Stomach (tissue), 9 donors: ENCODE data around the gene FRAS1. TPM values are rescaled to one million over a fixed set of nuclear protein-coding genes. Genes with fewer than 3 reads are reported as not detected.

Experiments
- DNase-seq, 2 donors: peaks; one replicate each; pipeline versions ENCODE4 v3.0.0 to v3.0.0-alpha.2; 2013 to 2019
- H3K27ac ChIP-seq, 5 donors: fragments of 200-600 bp in 4 of 5; sonication (generic) in 4 of 5; one replicate each; pipeline ENCODE4 v1.5.1; 2013 to 2019; ENCODE audit warnings: mild to moderate bottlenecking in 1 of 5, moderate library complexity in 1 of 5
- H3K27me3 ChIP-seq, 3 donors: fragments of 200-600 bp; sonication (generic); one replicate each; pipeline ENCODE4 v1.5.1; 2017 to 2019; ENCODE audit warnings: mixed run types in 1 of 3
- H3K36me3 ChIP-seq, 4 donors: fragments of 200-600 bp; sonication (generic); 1 replicate in 3 of 4; 2 replicates in 1 of 4; pipeline ENCODE4 v1.5.1; 2016 to 2019
- H3K4me1 ChIP-seq, 4 donors: fragments of 200-600 bp; sonication (generic); one replicate each; pipeline ENCODE4 v1.5.1; 2016 to 2019
- H3K4me3 ChIP-seq, 4 donors: fragments of 200-600 bp; sonication (generic) in 3 of 4; one replicate each; pipeline ENCODE4 v1.5.1; 2016 to 2019; ENCODE audit warnings: mild to moderate bottlenecking in 1 of 4
- H3K9me3 ChIP-seq, 4 donors: fragments of 200-600 bp; sonication (generic); one replicate each; pipeline ENCODE4 v1.5.1; 2016 to 2019
- EP300 ChIP-seq: sonication (generic); formaldehyde crosslinking; IDR thresholded peaks from one replicate; pipeline ENCODE4 v1.6.1; 2017; ENCODE audit warnings: antibody characterized with exemption
- POLR2A ChIP-seq, 4 donors: fragments of 450-650 bp; IDR thresholded peaks; one replicate each; pipeline ENCODE4 v1.6.1; 2016; ENCODE audit warnings: antibody characterized with exemption in 4 of 4, control low read depth in 2 of 4, mild to moderate bottlenecking in 1 of 4, moderate library complexity in 1 of 4
- POLR2AphosphoS5 ChIP-seq, 3 donors: sonication (generic); formaldehyde crosslinking; IDR thresholded peaks; one replicate each; pipeline ENCODE4 v1.6.1; 2016; ENCODE audit warnings: antibody characterized with exemption in 3 of 3
- whole genome bisulfite sequencing, 5 donors: extraction: QIAGEN DNeasy Blood & Tissue Kit in 3 of 5; methylation state at CpG; one replicate each; pipeline versions ENCODE4 v1.1.5 to v1.1.7; 2013 to 2018; 5-methylcytosine and 5-hydroxymethylcytosine counted together
- intact Hi-C: fragments of 100-400 bp; cut with DNase I; formaldehyde crosslinking; loops from one replicate; pipeline ENCODE4 v1.15.1; 2023; ENCODE audit warnings: low total_unique reads
- polyA plus RNA-seq, 3 donors: library from polyadenylated mRNA; stranded (reverse); fragments of 200-250 nt; gene quantifications; one replicate each; pipeline ENCODE4 v1.2.3, GENCODE V29; 2013
- total RNA-seq, 5 donors: library from RNA; depleted of rRNA; stranded (reverse); fragments of >200 nt; gene quantifications; one replicate each; pipeline versions ENCODE4 v1.1.0 to v1.2.3, GENCODE V29; 2014 to 2016
- TF ChIP-seq, protein P1 (sequence below), 7 experiments: fragments of 450-650 bp in 4 of 7; fragments of 200-600 bp in 3 of 7; sonication (generic) in 3 of 7; IDR thresholded peaks; one replicate each; pipeline ENCODE4 v1.5.1; 2016 to 2019; ENCODE audit warnings: antibody characterized with exemption in 7 of 7, control low read depth in 2 of 7, mild to moderate bottlenecking in 1 of 7
- donor health status: healthy with polysubstance abuse.
- donor health status: Bipolar disorder and iron deficiency.
- donor health status: healthy.

Gene FRAS1
- total and polyA plus RNA-seq, 8 donors: under 0.01 to 12.7 (median 2.0) TPM

DNA sequence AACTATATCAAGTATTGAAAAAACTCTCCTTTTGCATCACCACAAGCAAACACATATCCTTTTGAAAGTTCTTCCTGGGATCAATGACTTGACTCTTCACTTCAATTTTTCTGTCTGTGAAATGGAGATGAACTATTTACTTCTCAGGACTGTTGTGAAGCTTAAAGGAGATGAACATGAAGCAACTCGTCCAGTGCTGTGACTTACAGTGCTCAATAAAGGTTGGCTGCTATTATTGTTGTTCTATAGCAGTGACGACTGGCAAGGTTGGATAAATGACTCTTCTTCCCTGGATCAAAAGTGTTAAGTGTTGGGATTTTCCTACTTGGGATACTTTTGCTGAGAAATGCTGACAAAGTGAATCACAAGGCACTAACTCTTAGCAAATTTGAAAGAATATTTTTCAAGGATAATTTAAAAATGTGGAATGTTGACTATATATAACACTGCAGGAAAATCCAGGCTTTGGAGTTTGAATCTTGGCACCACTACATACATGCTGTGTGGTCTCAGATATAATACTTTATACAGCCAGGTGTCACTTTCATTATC is 13.7 kb downstream of the FRAS1 start:
- TF ChIP-seq POLR2AphosphoS5 (IDR thresholded peaks at IDR 0.05) (no peak), EP300 (no peak), POLR2A (IDR thresholded peaks at IDR 0.05) (no peak)
- TF ChIP-seq, protein P1, sequence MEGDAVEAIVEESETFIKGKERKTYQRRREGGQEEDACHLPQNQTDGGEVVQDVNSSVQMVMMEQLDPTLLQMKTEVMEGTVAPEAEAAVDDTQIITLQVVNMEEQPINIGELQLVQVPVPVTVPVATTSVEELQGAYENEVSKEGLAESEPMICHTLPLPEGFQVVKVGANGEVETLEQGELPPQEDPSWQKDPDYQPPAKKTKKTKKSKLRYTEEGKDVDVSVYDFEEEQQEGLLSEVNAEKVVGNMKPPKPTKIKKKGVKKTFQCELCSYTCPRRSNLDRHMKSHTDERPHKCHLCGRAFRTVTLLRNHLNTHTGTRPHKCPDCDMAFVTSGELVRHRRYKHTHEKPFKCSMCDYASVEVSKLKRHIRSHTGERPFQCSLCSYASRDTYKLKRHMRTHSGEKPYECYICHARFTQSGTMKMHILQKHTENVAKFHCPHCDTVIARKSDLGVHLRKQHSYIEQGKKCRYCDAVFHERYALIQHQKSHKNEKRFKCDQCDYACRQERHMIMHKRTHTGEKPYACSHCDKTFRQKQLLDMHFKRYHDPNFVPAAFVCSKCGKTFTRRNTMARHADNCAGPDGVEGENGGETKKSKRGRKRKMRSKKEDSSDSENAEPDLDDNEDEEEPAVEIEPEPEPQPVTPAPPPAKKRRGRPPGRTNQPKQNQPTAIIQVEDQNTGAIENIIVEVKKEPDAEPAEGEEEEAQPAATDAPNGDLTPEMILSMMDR (IDR thresholded peaks at IDR 0.05): no peak
- DNase-seq: no peak
- Histone ChIP-seq H3K27me3 (no peaks in the 10 kb centered on the region), H3K27ac (no peak overlapping the region), H3K4me3 (no peak overlapping the region), H3K4me1 (no peaks in the 10 kb centered on the region), H3K9me3 (no peaks in the 10 kb centered on the region), H3K36me3 (no peaks in the 10 kb centered on the region)
- 73 to 92% (median 80%) methylated on average over 2 of the region's 2 CpGs for WGBS, 5 donors
- intact Hi-C loops: no loop called here

DNA sequence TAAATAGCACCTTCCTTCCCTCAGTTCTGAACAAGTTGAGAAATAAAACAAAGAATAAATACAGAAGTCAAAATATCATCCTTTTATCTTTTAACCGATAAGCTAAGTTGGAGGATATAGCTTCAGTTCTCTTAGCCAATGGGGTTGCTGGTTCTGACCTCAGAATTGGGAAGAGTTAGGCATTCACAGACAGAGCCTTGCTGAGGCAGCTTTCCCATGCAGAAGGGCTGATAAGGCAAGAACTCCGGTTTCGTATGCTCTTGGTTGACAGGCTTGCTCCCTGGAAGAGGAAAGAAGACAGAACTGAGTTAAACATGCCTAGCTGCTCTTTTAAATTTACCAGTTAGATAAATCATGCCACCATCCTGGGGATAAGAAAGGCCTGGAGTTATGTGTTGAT is 17.6 kb downstream of the FRAS1 start:
- Histone ChIP-seq H3K4me3 (no peak overlapping the region), H3K9me3 (no peaks in the 10 kb centered on the region), H3K27ac (no peak overlapping the region), H3K27me3 (no peaks in the 10 kb centered on the region), H3K36me3 (no peaks in the 10 kb centered on the region), H3K4me1 (no peaks in the 10 kb centered on the region)
- intact Hi-C loops: no loop called here
- DNase-seq: no peak
- TF ChIP-seq POLR2AphosphoS5 (IDR thresholded peaks at IDR 0.05) (no peak), POLR2A (IDR thresholded peaks at IDR 0.05) (no peak), EP300 (no peak)
- TF ChIP-seq, protein P1 (IDR thresholded peaks at IDR 0.05): no peak
- 70 to 85% (median 83%) methylated on average over 3 of the region's 3 CpGs for WGBS, 5 donors

DNA sequence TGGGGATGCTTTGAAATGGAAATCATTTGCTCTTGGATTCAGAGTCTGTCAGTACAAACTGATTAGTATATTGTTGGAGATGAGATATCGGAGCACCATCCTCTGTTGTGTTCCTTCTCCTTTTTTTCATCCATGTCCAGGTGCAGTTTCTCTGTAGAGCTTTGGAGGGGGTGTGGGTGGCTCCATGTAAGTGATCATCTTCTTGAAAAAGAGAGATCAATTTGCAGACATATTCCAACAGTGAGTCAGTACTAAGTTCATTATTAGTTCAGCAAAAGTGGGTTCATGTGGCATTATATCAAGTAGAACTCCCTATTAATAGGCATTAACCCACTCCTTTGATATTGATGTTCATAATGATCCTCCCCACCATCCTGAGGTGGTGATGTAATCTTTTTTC is 18.9 kb downstream of the FRAS1 start:
- H3K9me3 ChIP-seq: no peaks in the 10 kb centered on the region
- no peak for TF ChIP-seq POLR2AphosphoS5 (IDR thresholded peaks at IDR 0.05)
- no peak for TF ChIP-seq EP300
- no peak for TF ChIP-seq POLR2A (IDR thresholded peaks at IDR 0.05)
- TF ChIP-seq, protein P1 (IDR thresholded peaks at IDR 0.05): no peak
- H3K4me1 ChIP-seq: no peaks in the 10 kb centered on the region
- H3K4me3 ChIP-seq: no peak overlapping the region
- no peak for DNase-seq
- H3K27me3 ChIP-seq: no peaks in the 10 kb centered on the region
- 92 to 98% (median 96%) methylated on average over 1 of the region's 1 CpG for WGBS, 5 donors
- H3K27ac ChIP-seq: no peak overlapping the region
- intact Hi-C loops: no loop called here
- H3K36me3 ChIP-seq: no peaks in the 10 kb centered on the region

DNA sequence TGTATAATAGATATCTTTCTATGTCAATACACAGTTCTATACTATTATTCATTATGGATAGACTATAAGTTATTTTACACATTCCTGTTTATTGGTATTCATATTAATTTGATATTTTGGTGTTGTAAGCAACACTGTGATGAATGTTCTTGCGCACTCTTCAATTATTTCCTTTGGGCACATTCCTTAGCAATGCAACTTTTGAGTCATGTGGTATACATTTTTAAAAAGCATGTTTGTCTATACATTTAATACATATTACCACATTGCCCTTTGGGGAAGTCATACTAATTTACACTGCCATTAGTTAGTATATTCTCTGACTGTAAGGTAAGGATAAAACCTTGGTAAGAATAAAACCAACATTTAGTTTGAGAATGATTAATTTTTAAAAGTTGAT is 21.0 kb downstream of the FRAS1 start:
- intact Hi-C loops: no loop called here
- Histone ChIP-seq H3K27ac (no peak overlapping the region), H3K36me3 (no peaks in the 10 kb centered on the region), H3K4me3 (no peak overlapping the region), H3K4me1 (no peaks in the 10 kb centered on the region), H3K27me3 (no peaks in the 10 kb centered on the region), H3K9me3 (no peaks in the 10 kb centered on the region)
- 93 to 100% (median 98%) methylated on average over 1 of the region's 1 CpG for WGBS, 5 donors
- DNase-seq: no peak
- TF ChIP-seq EP300 (no peak), POLR2AphosphoS5 (IDR thresholded peaks at IDR 0.05) (no peak)

DNA sequence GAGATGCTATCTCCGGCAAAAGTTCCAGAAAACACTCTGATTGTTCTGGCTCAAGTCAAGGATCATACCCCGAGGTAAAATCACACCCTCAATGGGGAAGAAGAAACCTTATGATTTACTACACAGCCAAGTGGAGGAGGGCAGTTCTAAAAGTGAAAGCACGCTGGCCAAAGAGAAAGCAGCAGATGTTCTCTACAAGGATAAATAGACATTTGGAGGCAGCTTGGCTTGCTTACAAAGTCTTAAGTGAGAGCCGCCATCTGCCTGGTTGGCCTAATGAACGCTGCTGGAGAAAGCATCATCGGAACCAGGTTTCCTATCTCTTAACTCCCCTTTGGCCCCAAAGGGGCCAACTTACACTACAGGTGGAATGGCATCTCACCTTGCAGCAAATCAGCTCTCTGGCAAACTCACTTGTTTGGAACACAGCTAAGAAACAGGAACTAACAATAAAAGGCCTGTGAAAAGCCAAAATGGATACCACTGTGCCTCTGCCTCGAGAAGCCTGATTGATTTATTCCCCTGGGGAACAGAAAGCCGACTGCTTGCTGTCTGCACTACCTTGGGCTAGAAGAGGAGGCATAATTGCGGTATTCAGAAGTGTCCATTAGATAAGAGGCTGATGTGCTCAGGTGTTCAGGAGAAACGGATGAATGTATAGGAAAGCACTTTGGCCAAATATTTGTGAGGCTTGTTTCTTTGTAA is 22.8 kb downstream of the FRAS1 start:
- DNase-seq: peak in 1 of 2 donors; percentile 66
- WGBS, 5 donors: 65 to 74% (median 72%) methylated on average over 10 of the region's 10 CpGs
- no peaks in the 10 kb centered on the region for H3K9me3 ChIP-seq
- no peaks in the 10 kb centered on the region for H3K36me3 ChIP-seq
- TF ChIP-seq, protein P1 (IDR thresholded peaks at IDR 0.05): no peak
- TF ChIP-seq EP300: no peak
- no peak for TF ChIP-seq POLR2A (IDR thresholded peaks at IDR 0.05)
- no peak for TF ChIP-seq POLR2AphosphoS5 (IDR thresholded peaks at IDR 0.05)
- H3K27ac ChIP-seq: no peak overlapping the region
- H3K27me3 ChIP-seq: no peaks in the 10 kb centered on the region
- intact Hi-C loops: no loop called here
- no peak overlapping the region for H3K4me3 ChIP-seq
- H3K4me1 ChIP-seq: no peaks in the 10 kb centered on the region
